ENCODE measurements around the gene POMC. TPM values are rescaled to one million over a fixed set of nuclear protein-coding genes. Genes with fewer than 3 reads are reported as not detected.
A peak's percentile ranks its signal among the peaks of the same experiment; 100 is the strongest.
"Not testable (repeated sequence)": the region's sequence is repeated elsewhere in the genome, so short reads cannot be mapped to it uniquely, and the experiment has no call there.

Gene POMC
- total RNA-seq, 1 experiment from 2014 or later = not detected

GRCh38 chr2:25176541-25177181 lies 8.3 kb upstream of the POMC start:
- no peak for DNase-seq (ENCODE audit: low read depth)

- no peak for DNase-seq (ENCODE audit: low read depth)
Observed at GRCh38 chr2:25176138-25176537, 7.8 kb upstream of the POMC start.

GRCh38 chr2:25174192-25174861 lies 5.9 kb upstream of the POMC start:
- DNase-seq (ENCODE audit: low read depth) = no peak

- DNase-seq (ENCODE audit: low read depth) = no peak
Observed at GRCh38 chr2:25173719-25174118, 5.3 kb upstream of the POMC start.

- DNase-seq (ENCODE audit: low read depth) = no peak
Observed at GRCh38 chr2:25170888-25171287, 2.5 kb upstream of the POMC start.

GRCh38 chr2:25169073-25169470 lies 692 bp upstream of the POMC start:
- DNase-seq (ENCODE audit: low read depth) = no peak

GRCh38 chr2:25165992-25166875 lies 2.1 kb downstream of the POMC start:
- peak; percentile 30 for DNase-seq (ENCODE audit: low read depth)

- DNase-seq (ENCODE audit: low read depth) = no peak
Observed at GRCh38 chr2:25164561-25164960, 3.8 kb downstream of the POMC start.

- DNase-seq (ENCODE audit: low read depth) = not testable (repeated sequence)
Observed at GRCh38 chr2:25162061-25162460, 6.3 kb downstream of the POMC start.

GRCh38 chr2:25161055-25161781 lies 7.2 kb downstream of the POMC start:
- DNase-seq (ENCODE audit: low read depth) = no peak

- no peak for DNase-seq (ENCODE audit: low read depth)
Observed at GRCh38 chr2:25160376-25160775, 8.0 kb downstream of the POMC start.

GRCh38 chr2:25159949-25160348 lies 8.4 kb downstream of the POMC start:
- peak; percentile 16 for DNase-seq (ENCODE audit: low read depth)

GRCh38 chr2:25158096-25158852 lies 10.1 kb downstream of the POMC start:
- DNase-seq (ENCODE audit: low read depth) = no peak

GRCh38 chr2:25155401-25155800 lies 13.0 kb downstream of the POMC start:
- no peak for DNase-seq (ENCODE audit: low read depth)

GRCh38 chr2:25151718-25152117 lies 16.7 kb downstream of the POMC start:
- no peak for DNase-seq (ENCODE audit: low read depth)

- DNase-seq (ENCODE audit: low read depth) = peak; percentile 22
Observed at GRCh38 chr2:25150993-25151392, 17.4 kb downstream of the POMC start.

- DNase-seq (ENCODE audit: low read depth) = no peak
Observed at GRCh38 chr2:25149646-25150045, 18.7 kb downstream of the POMC start.

- no peak for DNase-seq (ENCODE audit: low read depth)
Observed at GRCh38 chr2:25146896-25147295, 21.5 kb downstream of the POMC start.

GRCh38 chr2:25145803-25146202 lies 22.6 kb downstream of the POMC start:
- no peak for DNase-seq (ENCODE audit: low read depth)

GRCh38 chr2:25141120-25141519 lies 27.3 kb downstream of the POMC start:
- DNase-seq (ENCODE audit: low read depth) = no peak

GRCh38 chr2:25140535-25140934 lies 27.8 kb downstream of the POMC start:
- DNase-seq (ENCODE audit: low read depth) = not testable (repeated sequence)
